Activated CD4-positive, CD25-positive, alpha-beta regulatory T cell treated with anti-CD3 and anti-CD28 coated beads, Interleukin-2, amount 50 U/mL, for 24 hours (primary cell): ENCODE results near the gene DBNL.
A peak's percentile ranks its signal among the peaks of the same experiment; 100 is the strongest.

Source experiments
- ATAC-seq, 2 donors: fragments of 150-1000 bp; cut with Tn5 transposase; one replicate each; pipeline ENCODE4 v1.10.0; 2021; ENCODE audit warnings: mild to moderate bottlenecking in 1 of 2, moderate library complexity in 1 of 2

Gene DBNL

DNA sequence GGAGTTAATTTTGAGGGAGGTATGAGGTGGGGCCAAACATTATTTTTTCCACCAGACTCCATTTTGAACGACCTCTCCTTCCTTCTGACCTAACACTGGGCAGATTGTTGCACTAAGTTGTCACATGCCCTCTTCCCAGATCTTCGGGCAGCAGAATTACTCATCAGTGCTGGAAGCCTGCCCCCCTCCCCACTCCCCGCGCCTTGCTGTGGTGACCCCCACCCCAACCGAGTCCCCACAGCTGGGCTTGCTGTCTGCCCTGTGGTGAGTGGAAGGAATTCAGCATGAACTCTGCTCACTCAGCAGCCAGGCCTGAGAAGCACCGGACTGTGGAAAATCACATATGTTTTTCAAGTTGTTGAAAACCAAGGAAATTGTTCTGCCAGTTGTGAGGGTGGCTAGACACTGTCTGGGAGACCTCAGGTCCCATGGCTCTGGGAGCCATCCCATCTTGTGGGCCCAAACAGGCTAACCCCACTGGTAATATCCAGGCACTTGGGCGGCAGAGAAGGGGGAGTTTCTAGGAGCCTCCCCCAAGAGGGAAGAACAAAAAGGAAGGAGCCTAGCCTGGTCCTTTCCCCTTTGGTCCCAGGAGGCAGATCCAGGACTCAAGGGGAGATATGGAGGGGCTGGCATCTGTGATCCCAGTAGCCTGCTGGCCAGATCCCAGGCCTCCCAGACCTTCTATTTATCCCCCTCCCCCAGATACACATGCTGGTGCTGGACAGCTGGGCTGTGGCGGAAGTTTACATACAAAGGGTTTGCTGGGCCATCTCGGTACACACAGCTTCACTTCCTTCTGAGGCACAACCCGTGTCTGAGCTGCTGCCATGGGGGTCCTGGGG lies 56.2 kb downstream of the DBNL start:
- ATAC-seq: no peak

DNA sequence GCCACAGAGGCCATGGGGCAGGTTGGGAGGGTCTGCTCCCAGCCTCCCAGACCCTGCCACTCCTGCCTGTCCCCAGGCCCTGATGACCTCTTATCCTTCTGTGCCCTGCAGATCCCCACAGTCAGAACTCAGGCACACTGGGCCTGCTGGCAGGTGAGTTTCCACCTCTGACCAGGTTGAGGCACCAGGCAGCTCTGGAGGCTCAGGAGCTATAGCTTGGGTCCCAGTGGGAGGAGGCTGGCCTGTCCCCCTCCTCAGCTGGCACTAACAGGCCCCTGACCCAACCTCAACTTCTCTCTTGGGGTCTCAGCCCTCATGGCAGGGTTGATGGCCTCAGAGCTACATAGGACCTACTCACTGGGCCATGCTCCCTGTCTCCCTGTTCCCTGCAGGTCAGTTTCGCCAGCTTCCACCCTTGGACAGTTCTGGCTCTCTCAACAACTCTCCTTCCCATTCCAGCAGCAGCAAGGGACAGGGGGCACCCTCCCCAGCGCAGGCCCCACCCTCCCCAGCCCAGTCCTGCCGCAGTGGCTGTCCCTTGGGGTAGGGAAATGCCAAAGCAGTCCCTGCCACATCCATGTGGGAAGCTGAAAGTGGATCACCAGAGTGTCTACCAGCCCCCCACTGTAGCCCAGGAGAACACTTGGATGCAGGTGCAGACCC lies 56.9 kb downstream of the DBNL start:
- no peak for ATAC-seq

DNA sequence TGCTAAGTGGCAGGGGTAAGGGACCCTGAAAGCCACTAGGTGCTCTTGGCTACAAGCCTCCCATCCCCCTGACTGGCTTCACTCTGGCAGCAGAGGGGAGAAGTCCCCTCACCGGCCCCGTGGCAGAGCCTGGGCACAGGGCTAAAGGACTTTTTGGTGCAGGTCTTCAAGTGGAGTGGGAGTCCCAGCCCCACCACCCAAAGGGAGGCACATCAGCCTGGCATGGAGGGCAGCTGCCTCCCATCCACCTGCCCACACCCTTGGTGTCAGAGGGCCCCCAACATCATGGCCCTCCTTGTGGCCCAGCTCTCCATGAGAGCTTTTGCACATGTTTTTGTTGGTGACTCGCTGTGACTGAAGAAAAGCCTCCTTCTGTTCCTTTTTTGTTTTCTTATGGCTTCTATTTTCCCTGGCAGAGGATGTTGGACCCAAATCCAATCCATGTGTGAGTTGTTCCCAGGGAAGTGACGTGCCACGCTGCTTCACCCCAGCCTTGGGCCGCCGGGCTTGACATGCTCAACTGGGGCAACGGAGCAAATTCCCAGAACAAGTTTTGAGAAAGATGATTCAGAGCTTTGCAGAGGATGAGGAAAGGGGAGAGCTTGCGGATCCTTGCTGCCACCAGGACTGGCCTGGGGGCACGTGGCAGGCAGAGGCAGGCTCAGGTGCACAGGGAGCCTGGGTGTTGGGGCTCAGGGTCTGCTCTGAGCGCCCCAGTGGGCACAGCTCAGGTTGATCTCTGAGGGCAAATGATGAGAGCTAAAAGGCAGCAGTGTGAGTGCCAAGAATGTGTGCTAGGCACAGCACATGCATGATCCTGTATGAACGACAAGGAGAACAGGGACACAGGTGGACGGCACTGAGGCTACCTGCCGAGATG lies 57.7 kb downstream of the DBNL start:
- ATAC-seq: no peak

DNA sequence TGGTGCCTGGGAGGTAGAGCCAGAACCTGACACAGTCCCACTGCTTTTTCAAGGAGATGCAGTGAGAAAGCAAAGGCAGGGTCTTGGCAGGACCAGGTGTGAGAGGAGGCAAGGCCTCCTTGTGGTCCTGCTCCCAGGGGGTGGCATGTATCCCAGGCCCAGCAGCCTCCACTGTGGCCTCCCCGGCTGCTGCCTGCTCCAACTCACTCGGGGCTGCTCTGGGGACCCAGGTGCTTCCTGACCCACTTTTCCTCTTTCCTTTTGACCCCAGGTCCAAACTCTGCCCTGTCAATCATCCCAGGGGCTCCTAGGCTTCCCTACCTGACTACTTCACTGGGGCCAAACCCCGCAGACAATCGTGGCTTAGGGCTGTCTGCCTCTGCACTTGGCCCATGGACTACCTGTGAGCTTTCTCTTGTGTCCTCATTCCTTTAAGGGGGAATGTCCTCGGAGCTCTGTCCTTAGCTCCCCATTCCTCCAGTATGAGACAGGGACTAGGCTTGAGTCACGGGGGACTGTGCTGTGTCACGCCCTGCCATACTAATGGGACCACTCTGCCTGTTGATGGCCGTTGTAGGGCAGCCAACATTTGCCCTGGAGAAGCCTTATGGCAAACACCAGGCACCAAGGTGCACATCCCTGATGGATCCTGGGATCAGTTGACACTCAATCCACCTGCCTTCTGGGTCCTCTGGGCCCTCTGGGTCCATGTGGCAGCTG lies 58.5 kb downstream of the DBNL start:
- no peak for ATAC-seq

DNA sequence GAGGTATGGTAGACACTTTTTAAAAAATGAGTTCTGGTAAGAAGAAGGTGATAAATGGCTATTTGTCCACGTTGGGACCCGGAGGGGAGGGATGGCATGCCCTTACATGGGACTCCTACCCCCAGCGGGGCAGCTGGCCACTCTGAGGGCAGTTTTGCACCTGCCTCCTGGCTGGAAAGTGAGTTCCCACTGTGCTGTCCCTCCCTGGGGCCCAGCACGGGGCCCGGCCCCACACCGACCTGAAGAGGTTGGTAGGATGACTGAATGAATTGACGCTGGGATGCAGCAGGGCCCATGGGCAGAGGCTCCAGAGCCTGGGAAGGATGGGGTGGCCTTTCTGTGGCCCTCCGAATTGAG lies 59.0 kb downstream of the DBNL start:
- ATAC-seq: no peak

DNA sequence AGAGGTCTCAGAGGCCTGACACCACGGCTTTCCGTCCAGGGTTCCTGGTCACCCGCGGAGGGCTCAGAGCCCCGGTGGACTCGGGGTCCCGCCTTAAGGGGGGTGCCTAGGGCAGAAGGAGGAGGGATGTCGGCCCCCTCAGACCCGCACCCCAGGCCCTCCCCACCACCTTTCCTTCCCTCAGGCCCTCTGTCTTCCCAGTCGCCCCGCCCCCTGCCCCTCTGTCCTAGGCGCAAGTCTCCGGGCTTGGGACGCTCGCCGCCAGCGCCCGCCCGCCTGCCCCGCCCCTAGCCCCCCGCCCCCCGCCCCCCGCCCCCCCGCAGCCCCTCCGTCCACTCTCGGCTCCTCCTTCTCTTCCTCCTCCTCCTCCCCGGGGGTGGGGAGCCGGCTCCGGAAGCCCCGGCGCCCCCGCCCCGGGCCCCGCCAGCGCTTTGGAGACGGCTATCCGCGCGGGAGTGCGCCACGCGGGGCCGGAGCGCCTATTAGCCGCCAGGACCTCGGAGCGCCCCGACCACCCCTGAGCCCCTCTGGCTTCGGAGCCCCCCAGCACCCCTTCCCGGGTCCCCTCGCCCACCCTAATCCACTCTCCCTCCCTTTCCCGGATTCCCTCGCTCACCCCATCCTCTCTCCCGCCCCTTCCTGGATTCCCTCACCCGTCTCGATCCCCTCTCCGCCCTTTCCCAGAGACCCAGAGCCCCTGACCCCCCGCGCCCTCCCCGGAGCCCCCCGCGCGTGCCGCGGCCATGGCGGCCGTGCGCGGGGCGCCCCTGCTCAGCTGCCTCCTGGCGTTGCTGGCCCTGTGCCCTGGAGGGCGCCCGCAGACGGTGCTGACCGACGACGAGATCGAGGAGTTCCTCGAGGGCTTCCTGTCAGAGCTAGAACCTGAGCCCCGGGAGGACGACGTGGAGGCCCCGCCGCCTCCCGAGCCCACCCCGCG lies 59.7 kb downstream of the DBNL start, which contains the start of gene AEBP1:
Gene AEBP1 (plus strand): TSS at position 423 of the 937 bp plus-strand sequence. CDS start 321 bp downstream, at position 744.
- peak; percentile 42 to 44 for ATAC-seq

DNA sequence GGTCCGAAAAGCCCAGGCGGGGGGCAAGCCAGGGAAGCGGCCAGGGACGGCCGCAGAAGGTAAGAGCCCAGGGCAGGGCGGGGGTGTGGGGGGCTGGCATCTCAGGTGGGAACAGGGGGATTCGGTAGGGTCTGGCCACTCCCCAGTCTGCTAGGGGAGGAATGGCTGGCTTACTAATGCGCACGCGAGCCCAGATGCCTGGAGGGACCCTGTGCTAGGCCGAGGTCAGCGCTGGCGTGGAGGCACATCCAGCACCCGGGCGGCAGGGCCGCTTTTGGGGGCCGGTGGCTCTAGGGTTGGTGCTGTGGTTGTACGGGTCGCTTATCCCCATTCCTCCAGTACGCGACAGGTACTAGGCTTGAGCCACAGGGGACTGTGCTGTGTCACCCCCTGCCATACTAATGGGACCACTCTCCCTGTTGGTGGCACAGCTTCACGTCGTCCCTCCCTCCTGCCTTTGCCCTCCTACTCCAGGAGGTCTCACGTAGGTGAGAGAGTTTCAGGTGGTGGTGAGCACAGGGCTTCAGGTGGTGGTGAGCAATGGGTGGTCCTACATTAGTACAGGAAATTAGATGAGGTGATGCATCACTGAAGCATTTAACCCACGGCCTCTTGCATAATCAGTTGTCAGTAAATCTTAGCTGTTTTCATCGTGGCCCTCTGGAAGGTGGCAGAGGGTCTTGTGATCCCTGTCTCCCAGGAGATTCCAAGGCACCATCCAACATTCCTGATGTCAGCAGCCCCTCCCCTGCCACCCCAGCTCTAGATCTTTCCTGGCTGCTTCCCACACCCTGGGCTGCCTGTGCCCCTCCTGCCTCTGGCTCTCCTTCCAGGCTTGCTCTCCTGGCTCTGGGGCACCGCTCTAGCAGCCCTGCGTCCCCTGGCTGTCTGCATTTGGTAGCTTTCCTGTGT lies 60.6 kb downstream of the DBNL start:
- ATAC-seq: peak; percentile 10 to 12

DNA sequence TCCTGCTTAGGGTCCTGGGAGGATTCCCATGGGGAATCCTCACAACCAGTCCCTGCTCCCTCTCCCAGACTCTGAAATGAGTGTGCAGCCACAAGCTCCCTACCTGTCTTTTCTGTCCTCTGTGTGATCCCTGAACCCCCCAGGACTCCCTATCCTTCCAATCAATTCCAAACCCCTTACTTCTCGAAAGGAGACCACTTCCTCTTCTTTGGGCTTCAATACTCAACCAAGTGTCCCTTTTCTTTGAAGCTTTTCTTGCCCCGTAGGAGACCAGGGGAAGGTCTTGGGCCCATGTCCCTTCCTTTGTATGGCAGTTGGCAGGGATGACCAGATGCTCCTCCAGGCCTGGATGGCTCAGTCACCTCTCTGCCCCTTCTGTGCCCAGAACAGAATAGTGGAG lies 61.3 kb downstream of the DBNL start:
- no peak for ATAC-seq

DNA sequence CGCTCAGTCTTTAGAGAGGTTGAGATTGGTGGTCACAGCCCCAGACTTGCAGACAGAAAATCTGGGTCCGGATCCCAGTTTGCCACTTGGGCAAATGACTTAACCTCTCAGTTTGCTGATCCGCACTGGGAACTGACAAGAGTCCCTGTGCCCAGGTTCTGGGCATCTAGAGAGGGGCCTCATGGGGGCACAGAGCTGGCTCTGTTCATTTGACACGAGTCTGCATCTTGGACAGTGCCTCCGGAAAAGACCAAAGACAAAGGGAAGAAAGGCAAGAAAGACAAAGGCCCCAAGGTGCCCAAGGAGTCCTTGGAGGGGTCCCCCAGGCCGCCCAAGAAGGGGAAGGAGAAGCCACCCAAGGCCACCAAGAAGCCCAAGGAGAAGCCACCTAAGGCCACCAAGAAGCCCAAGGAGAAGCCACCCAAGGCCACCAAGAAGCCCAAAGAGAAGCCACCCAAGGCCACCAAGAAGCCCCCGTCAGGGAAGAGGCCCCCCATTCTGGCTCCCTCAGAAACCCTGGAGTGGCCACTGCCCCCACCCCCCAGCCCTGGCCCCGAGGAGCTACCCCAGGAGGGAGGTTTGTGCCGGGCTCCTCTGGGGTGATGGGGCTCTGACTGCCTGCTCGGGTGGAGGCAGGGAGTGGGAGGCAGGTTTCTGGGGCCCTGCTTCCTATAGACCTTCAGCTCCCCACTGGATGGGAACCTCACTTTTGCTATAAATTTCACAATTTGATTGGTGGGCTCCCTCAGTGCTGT lies 62.0 kb downstream of the DBNL start:
- ATAC-seq: no peak

DNA sequence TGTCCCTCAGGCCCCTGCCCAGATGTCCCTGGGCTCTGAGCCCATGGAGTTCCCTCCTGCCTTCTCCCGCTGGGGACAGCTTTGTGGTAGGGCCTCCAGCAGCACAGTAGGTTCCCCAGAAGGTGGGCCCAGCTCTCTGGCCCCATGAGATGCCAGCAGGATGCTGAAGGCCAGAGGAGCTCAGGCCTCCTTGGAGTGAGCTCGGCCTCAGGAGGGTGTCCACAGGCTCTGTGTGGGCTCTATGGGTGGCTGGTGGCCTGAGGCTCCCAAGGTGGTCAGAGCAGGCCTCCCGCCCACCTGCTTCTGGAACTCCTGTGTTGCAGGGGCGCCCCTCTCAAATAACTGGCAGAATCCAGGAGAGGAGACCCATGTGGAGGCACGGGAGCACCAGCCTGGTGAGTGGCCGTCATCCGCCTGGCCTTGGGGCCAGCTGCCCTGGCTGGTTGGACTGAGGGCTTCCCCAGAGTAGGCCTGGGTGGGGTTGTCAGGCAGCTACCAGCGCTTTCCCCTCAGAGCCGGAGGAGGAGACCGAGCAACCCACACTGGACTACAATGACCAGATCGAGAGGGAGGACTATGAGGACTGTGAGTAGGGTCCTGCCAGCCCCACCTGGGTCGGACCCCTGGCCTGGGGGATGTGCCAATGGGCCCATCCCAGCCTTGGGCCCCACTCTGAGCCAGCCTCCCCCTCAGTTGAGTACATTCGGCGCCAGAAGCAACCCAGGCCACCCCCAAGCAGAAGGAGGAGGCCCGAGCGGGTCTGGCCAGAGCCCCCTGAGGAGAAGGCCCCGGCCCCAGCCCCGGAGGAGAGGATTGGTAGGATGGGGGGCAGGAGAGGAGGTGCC lies 62.8 kb downstream of the DBNL start:
- ATAC-seq: no peak

DNA sequence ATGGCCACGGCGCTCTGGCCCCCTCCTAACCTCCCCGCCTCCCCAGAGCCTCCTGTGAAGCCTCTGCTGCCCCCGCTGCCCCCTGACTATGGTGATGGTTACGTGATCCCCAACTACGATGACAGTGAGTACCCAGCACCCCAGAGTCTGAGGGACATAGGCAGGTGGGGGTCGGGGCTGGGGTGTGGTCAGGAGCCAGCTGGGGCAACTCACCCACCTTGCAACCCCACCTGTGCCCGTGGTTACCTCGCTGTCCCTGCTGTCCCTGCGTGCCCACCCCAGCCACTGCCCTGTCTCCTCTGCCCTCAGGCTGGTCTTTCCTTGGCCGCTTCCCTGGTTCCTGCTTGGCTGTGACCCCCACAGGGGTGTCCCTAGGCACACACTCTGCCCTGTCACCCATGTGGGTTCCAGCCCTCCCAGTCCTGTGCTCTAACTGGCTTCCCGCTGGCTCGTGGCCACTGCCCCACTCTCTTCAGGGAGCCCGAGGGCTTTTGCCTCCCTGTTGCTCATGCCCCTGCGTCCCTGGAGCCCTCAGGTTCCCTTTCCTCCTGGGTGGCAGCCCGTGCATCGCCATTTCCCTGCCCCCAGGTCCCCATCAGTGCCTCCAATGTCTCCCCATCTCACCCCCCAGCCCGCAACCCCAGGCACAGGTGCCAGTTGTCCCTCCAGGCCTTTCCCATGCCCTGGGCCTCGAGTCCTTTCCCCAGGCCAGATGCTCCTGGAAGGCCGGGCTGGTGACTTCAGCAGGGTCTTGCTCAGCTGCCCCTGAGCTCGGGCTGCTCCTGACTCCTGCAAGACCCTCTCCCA lies 63.7 kb downstream of the DBNL start:
- no peak for ATAC-seq

DNA sequence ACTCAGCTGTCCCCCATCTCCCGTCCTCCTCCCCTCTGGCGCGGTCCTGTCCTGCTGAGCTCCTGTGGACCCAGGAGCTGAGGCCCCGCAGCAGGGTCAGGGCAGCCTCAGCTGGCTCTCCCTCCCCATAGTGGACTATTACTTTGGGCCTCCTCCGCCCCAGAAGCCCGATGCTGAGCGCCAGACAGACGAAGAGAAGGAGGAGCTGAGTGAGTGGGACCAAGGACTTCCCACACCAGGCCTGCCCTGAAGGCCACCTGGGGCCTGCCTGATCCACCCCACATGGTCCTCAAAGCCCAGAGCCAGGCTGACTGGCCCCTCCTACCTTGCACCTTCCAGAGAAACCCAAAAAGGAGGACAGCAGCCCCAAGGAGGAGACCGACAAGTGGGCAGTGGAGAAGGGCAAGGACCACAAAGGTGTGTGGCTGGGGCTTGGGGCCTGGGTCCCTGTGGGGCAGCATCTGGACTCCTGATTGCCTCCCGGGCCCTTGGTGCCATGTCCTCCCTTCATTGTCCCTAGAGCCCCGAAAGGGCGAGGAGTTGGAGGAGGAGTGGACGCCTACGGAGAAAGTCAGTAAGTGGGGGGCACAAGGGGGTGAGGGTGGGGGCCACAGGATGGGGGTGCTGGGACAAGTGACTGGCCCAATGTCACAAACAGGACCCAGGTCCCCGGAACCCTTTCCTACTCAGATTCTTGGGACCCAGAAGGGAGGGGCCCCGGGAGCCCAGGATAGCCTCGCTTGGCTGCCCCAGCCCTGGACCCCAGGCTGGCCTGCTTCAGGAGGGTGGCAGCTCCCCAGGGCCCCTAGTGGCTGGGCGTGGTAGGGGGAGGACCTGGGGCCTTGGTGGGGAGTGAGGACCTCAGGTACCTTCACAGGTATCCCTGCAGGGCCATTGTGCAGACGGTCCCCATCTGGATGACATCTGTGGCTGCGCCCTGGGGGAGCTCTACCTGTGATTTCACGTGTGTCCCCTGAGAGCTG lies 64.6 kb downstream of the DBNL start:
- ATAC-seq: peak; percentile 24 to 32

DNA sequence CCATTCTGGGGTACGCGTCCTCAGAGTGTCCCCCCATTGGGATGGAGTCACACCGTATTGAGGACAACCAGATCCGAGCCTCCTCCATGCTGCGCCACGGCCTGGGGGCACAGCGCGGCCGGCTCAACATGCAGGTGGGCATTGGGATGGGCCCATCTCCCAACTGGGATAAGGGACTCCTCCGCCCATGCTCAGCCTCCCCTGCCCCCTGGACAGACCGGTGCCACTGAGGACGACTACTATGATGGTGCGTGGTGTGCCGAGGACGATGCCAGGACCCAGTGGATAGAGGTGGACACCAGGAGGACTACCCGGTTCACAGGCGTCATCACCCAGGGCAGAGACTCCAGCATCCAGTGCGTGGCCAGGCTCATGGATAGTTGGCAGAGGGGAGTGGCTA lies 65.5 kb downstream of the DBNL start:
- ATAC-seq: no peak

DNA sequence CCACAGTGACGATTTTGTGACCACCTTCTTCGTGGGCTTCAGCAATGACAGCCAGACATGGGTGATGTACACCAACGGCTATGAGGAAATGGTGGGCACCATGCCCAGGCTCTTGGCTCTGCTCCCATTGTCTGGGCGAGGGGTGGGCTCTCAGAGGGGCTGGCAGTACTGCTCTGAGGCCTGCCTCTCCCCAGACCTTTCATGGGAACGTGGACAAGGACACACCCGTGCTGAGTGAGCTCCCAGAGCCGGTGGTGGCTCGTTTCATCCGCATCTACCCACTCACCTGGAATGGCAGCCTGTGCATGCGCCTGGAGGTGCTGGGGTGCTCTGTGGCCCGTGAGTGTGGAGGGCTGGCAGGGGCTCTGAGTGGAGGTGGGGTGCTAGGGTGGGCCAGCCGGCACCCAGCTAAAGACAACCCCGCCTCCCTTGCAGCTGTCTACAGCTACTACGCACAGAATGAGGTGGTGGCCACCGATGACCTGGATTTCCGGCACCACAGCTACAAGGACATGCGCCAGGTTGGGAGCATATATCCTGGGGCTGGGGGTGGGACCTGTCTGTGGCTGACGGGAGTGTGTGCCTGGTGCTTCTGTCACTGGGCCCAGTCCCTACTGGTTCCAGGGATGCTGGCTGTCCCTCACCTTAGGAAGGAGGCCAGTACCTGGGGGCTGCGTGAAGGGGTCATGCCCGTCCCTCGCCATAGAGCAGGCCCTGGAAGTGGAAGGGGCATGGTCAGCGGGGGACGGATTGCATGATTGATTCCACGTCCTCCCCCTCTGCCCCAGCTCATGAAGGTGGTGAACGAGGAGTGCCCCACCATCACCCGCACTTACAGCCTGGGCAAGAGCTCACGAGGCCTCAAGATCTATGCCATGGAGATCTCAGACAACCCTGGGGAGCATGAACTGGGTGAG lies 66.5 kb downstream of the DBNL start:
- ATAC-seq: no peak
